ENCODE data around the gene LMNA. TPM values are rescaled to one million over a fixed set of nuclear protein-coding genes. Genes with fewer than 3 reads are reported as not detected.

The LMNA gene
- total RNA-seq, 2 donors from 2014 or later, result 125 to 159 TPM

Other genes with a start within 250 kb of the LMNA start
- gene RIT1, start 203.4 kb upstream of the LMNA start, total RNA-seq, result 10 to 100 TPM; 31.7 to 33.8 TPM
- 10 to 100 TPM; 93.3 to 98.7 TPM for gene KHDC4, start 180.3 kb upstream of the LMNA start, total RNA-seq
- not detected for gene RXFP4, start 173.1 kb upstream of the LMNA start, total RNA-seq
- 100 to 1,000 TPM; 152 to 163 TPM for gene ARHGEF2, start 136.2 kb upstream of the LMNA start, total RNA-seq
- 100 to 1,000 TPM; 193 to 234 TPM for gene SSR2, start 93.8 kb upstream of the LMNA start, total RNA-seq
- gene UBQLN4, start 60.9 kb upstream of the LMNA start, total RNA-seq, result 10 to 100 TPM; 31.4 to 42.6 TPM
- gene LAMTOR2, start 59.9 kb upstream of the LMNA start, total RNA-seq, result 10 to 100 TPM; 58.7 to 61.8 TPM
- gene RAB25, start 53.6 kb upstream of the LMNA start, total RNA-seq, result under 1 TPM; 0.53 to 0.95 TPM
- gene MEX3A, start 32.2 kb upstream of the LMNA start, total RNA-seq, result under 1 TPM; 0.31 to 0.97 TPM
- 10 to 100 TPM; 63.7 to 80.3 TPM for gene SEMA4A, start 38.9 kb downstream of the LMNA start, total RNA-seq
- gene SLC25A44, start 79.4 kb downstream of the LMNA start, total RNA-seq, result 10 to 100 TPM; 52.3 to 71.0 TPM
- gene PMF1, start 98.3 kb downstream of the LMNA start, total RNA-seq, result 100 to 1,000 TPM; 122 to 127 TPM
- 1 to 10 TPM; 6.8 to 7.4 TPM for gene BGLAP, start 127.5 kb downstream of the LMNA start, total RNA-seq
- gene PAQR6, start 133.3 kb downstream of the LMNA start, total RNA-seq, result 10 to 100 TPM in 1 of 2 donors, 1 to 10 TPM in 1; 9.6 to 10.4 TPM
- 10 to 100 TPM; 77.0 to 79.7 TPM for gene SMG5, start 168.1 kb downstream of the LMNA start, total RNA-seq
- 10 to 100 TPM; 18.7 to 23.9 TPM for gene TMEM79, start 169.6 kb downstream of the LMNA start, total RNA-seq
- 10 to 100 TPM; 14.9 to 19.0 TPM for gene GLMP, start 181.0 kb downstream of the LMNA start, total RNA-seq
- gene VHLL, start 184.6 kb downstream of the LMNA start, total RNA-seq, result under 1 TPM; 0.65 to 0.91 TPM
- gene CCT3, start 223.6 kb downstream of the LMNA start, total RNA-seq, result 100 to 1,000 TPM; 183 to 221 TPM
- under 1 TPM in 1 of 2 donors, not detected in 1; 0.94 TPM for gene TSACC, start 223.8 kb downstream of the LMNA start, total RNA-seq